ENCODE results near the gene EME1.

Gene EME1

GRCh38 chr17:50350733-50351132, 22.3 kb upstream of the EME1 start:
- DNase-seq (ENCODE audit: insufficient read length) (no peak), FAIRE-seq (no peak)
- TF ChIP-seq POLR2A (IDR thresholded peaks at IDR 0.05; ENCODE audit: low read depth, low read length) (no peak), TAF1 (IDR thresholded peaks at IDR 0.05; ENCODE audit: borderline replicate concordance, low read depth, low read length) (no peak), POLR2AphosphoS5 (IDR thresholded peaks at IDR 0.05; ENCODE audit: low read depth, low read length) (no peak)

GRCh38 chr17:50352072-50352692, 20.8 kb upstream of the EME1 start:
- FAIRE-seq: no peak
- TF ChIP-seq TAF1 (IDR thresholded peaks at IDR 0.05; ENCODE audit: borderline replicate concordance, low read depth, low read length) (no peak), POLR2A (IDR thresholded peaks at IDR 0.05; ENCODE audit: low read depth, low read length) (no peak), POLR2AphosphoS5 (IDR thresholded peaks at IDR 0.05; ENCODE audit: low read depth, low read length) (no peak)
- no peak for DNase-seq (ENCODE audit: insufficient read length)

- FAIRE-seq (no peak), DNase-seq (ENCODE audit: insufficient read length) (no peak)
- TF ChIP-seq POLR2A (IDR thresholded peaks at IDR 0.05; ENCODE audit: low read depth, low read length) (no peak), TAF1 (IDR thresholded peaks at IDR 0.05; ENCODE audit: borderline replicate concordance, low read depth, low read length) (no peak), POLR2AphosphoS5 (IDR thresholded peaks at IDR 0.05; ENCODE audit: low read depth, low read length) (no peak)
Measured at GRCh38 chr17:50352693-50353599, 20.1 kb upstream of the EME1 start.

GRCh38 chr17:50353600-50354195, 19.3 kb upstream of the EME1 start:
- FAIRE-seq (no peak), DNase-seq (ENCODE audit: insufficient read length) (no peak)
- TF ChIP-seq POLR2A (IDR thresholded peaks at IDR 0.05; ENCODE audit: low read depth, low read length) (no peak), POLR2AphosphoS5 (IDR thresholded peaks at IDR 0.05; ENCODE audit: low read depth, low read length) (no peak), TAF1 (IDR thresholded peaks at IDR 0.05; ENCODE audit: borderline replicate concordance, low read depth, low read length) (no peak)

- FAIRE-seq (no peak), DNase-seq (ENCODE audit: insufficient read length) (no peak)
- TF ChIP-seq TAF1 (IDR thresholded peaks at IDR 0.05; ENCODE audit: borderline replicate concordance, low read depth, low read length): no peak
- TF ChIP-seq POLR2A (IDR thresholded peaks at IDR 0.05; ENCODE audit: low read depth, low read length): no peak
- TF ChIP-seq POLR2AphosphoS5 (IDR thresholded peaks at IDR 0.05; ENCODE audit: low read depth, low read length): no peak
Measured at GRCh38 chr17:50354198-50354597, 18.8 kb upstream of the EME1 start.

GRCh38 chr17:50354776-50355175, 18.3 kb upstream of the EME1 start:
- no peak for DNase-seq (ENCODE audit: insufficient read length)
- no peak for TF ChIP-seq POLR2A (IDR thresholded peaks at IDR 0.05; ENCODE audit: low read depth, low read length)
- no peak for TF ChIP-seq POLR2AphosphoS5 (IDR thresholded peaks at IDR 0.05; ENCODE audit: low read depth, low read length)
- TF ChIP-seq TAF1 (IDR thresholded peaks at IDR 0.05; ENCODE audit: borderline replicate concordance, low read depth, low read length): no peak
- FAIRE-seq: no peak

- no peak for TF ChIP-seq POLR2AphosphoS5 (IDR thresholded peaks at IDR 0.05; ENCODE audit: low read depth, low read length)
- no peak for TF ChIP-seq POLR2A (IDR thresholded peaks at IDR 0.05; ENCODE audit: low read depth, low read length)
- no peak for TF ChIP-seq TAF1 (IDR thresholded peaks at IDR 0.05; ENCODE audit: borderline replicate concordance, low read depth, low read length)
- no peak for DNase-seq (ENCODE audit: insufficient read length)
- no peak for FAIRE-seq
Measured at GRCh38 chr17:50355336-50355700, 17.7 kb upstream of the EME1 start.

- DNase-seq (ENCODE audit: insufficient read length): no peak
- TF ChIP-seq POLR2A (IDR thresholded peaks at IDR 0.05; ENCODE audit: low read depth, low read length) (no peak), TAF1 (IDR thresholded peaks at IDR 0.05; ENCODE audit: borderline replicate concordance, low read depth, low read length) (no peak), POLR2AphosphoS5 (IDR thresholded peaks at IDR 0.05; ENCODE audit: low read depth, low read length) (no peak)
- no peak for FAIRE-seq
Measured at GRCh38 chr17:50355701-50356341, 17.2 kb upstream of the EME1 start.

- DNase-seq (ENCODE audit: insufficient read length): no peak
- FAIRE-seq: no peak
Measured at GRCh38 chr17:50356418-50356817, 16.6 kb upstream of the EME1 start.

GRCh38 chr17:50356892-50357510, 16.0 kb upstream of the EME1 start:
- no peak for FAIRE-seq
- TF ChIP-seq TAF1 (IDR thresholded peaks at IDR 0.05; ENCODE audit: borderline replicate concordance, low read depth, low read length) (no peak), POLR2AphosphoS5 (IDR thresholded peaks at IDR 0.05; ENCODE audit: low read depth, low read length) (no peak), POLR2A (IDR thresholded peaks at IDR 0.05; ENCODE audit: low read depth, low read length) (no peak)
- no peak for DNase-seq (ENCODE audit: insufficient read length)

More at GRCh38 chr17:50356418-50356817, 16.6 kb upstream of the EME1 start:
- no peak for TF ChIP-seq POLR2AphosphoS5 (IDR thresholded peaks at IDR 0.05; ENCODE audit: low read depth, low read length)
- no peak for TF ChIP-seq TAF1 (IDR thresholded peaks at IDR 0.05; ENCODE audit: borderline replicate concordance, low read depth, low read length)
- TF ChIP-seq POLR2A (IDR thresholded peaks at IDR 0.05; ENCODE audit: low read depth, low read length): no peak

- DNase-seq (ENCODE audit: insufficient read length) (no peak), FAIRE-seq (no peak)
- no peak for TF ChIP-seq POLR2A (IDR thresholded peaks at IDR 0.05; ENCODE audit: low read depth, low read length)
- TF ChIP-seq POLR2AphosphoS5 (IDR thresholded peaks at IDR 0.05; ENCODE audit: low read depth, low read length): no peak
- TF ChIP-seq TAF1 (IDR thresholded peaks at IDR 0.05; ENCODE audit: borderline replicate concordance, low read depth, low read length): no peak
Measured at GRCh38 chr17:50358177-50358576, 14.9 kb upstream of the EME1 start.

Data from GM12892 (cell line).